Ovary (tissue), 9 donors: ENCODE measurements around the gene ERFL. TPM values are rescaled to one million over a fixed set of nuclear protein-coding genes. Genes with fewer than 3 reads are reported as not detected.

Experiments
- DNase-seq, 5 donors: peaks; one replicate each; pipeline ENCODE4 v3.0.0-alpha.2; 2019 to 2020
- H3K27ac ChIP-seq, 2 donors: fragments of 200-600 bp; one replicate each; pipeline versions ENCODE4 v1.5.1 to v1.8.0; 2019 to 2022
- H3K27me3 ChIP-seq: fragments of 200-600 bp; one replicate; pipeline ENCODE4 v1.8.0; 2022
- H3K36me3 ChIP-seq: fragments of 200-600 bp; sonication (generic); one replicate; pipeline ENCODE4 v1.5.1; 2019
- H3K4me1 ChIP-seq: one replicate; pipeline ENCODE4 v1.8.1; 2013; ENCODE audit warnings: mild to moderate bottlenecking, moderate library complexity; ENCODE audit not compliant: insufficient read depth
- H3K4me3 ChIP-seq: fragments of 200-600 bp; sonication (generic); one replicate; pipeline ENCODE4 v1.5.1; 2017
- H3K9me3 ChIP-seq, 2 donors: fragments of 200-600 bp in 1 of 2; sonication (generic) in 1 of 2; one replicate each; pipeline versions ENCODE4 v1.5.1 to v1.8.1; 2013 to 2019; ENCODE audit warnings: mild to moderate bottlenecking in 1 of 2, moderate library complexity in 1 of 2
- CTCF ChIP-seq, 3 donors: fragments of 450-650 bp in 2 of 3; fragments of 200-600 bp in 1 of 3; IDR thresholded peaks; one replicate each; pipeline versions ENCODE4 v1.5.1 to v1.8.0; 2016 to 2022; ENCODE audit warnings: antibody characterized with exemption in 3 of 3, mild to moderate bottlenecking in 1 of 3
- EP300 ChIP-seq: sonication (generic); formaldehyde crosslinking; IDR thresholded peaks from one replicate; pipeline ENCODE4 v1.6.1; 2017; ENCODE audit warnings: antibody characterized with exemption
- POLR2A ChIP-seq: fragments of 450-650 bp; IDR thresholded peaks from one replicate; pipeline ENCODE4 v1.6.1; 2017; ENCODE audit warnings: antibody characterized with exemption, mild to moderate bottlenecking, moderate library complexity
- WGBS, 3 donors: extraction: QIAGEN DNeasy Blood & Tissue Kit in 1 of 3; methylation state at CpG; one replicate each; pipeline versions ENCODE4 v1.1.5 to v1.1.7; 2013 to 2017; 5-methylcytosine and 5-hydroxymethylcytosine counted together
- intact Hi-C, 4 donors: fragments of 100-400 bp; cut with DNase I; formaldehyde crosslinking; loops; one replicate each; pipeline versions ENCODE4 v1.11.0 to v1.15.1; 2022 to 2023
- polyA plus RNA-seq, 2 donors: library from polyadenylated mRNA; stranded (reverse); fragments of 200-250 nt in 1 of 2; fragments of 350-450 nt in 1 of 2; fragmentation: Illumina TruSeq in 1 of 2; extraction: RNeasy Lipid Tissue Mini Kit (QIAGEN cat#74804) in 1 of 2; gene quantifications; one replicate each; pipeline ENCODE4 v1.2.3, GENCODE V29; 2013 to 2014
- total RNA-seq, 7 donors: library from RNA; depleted of rRNA in 2 of 7; stranded (reverse); fragments of >200 nt in 2 of 7; fragmentation: NEBNext Ultra II Directional in 3 of 7; extraction: Animal tissue kit (Norgen Biotek cat#: 25700) in 3 of 7; gene quantifications; one replicate each; pipeline versions ENCODE4 v1.1.0 to v1.2.4, GENCODE V29; 2016 to 2023
- donor health status: DM: no; HTN: no; CAD: no; lungs with moderate emphysema.
- donor health status: DM: no; HTN: no; CAD: no.
- donor health status: Bipolar disorder and iron deficiency.
- donor health status: DM: yes; HTN: yes; CAD: no.
- donor health status: DM: no; HTN: no; CAD: no.
- donor health status: DM: yes; HTN: yes; CAD: no.

ERFL gene
- total and polyA plus RNA-seq, 9 donors: 0.11 to 1.3 (median 0.44) TPM; not detected in 1

- Histone ChIP-seq H3K36me3 (no peaks in the 10 kb centered on the region), H3K9me3 (no peaks in the 10 kb centered on the region), H3K4me1 (no peaks in the 10 kb centered on the region), H3K4me3 (no peak overlapping the region), H3K27me3 (no peaks in the 10 kb centered on the region), H3K27ac (no peak overlapping the region)
- 79 to 82% (median 81%) methylated on average over 17 to 19 of the region's 19 CpGs for WGBS, 3 donors
- TF ChIP-seq EP300 (no peak), CTCF (IDR thresholded peaks at IDR 0.05) (no peak), POLR2A (no peak)
- intact Hi-C loops: no loop called here
- no peak for DNase-seq
Observed at GRCh38 chr19:41895745-41896580, 32.3 kb downstream of the ERFL start.

GRCh38 chr19:41894350-41894749, 33.9 kb downstream of the ERFL start:
- Histone ChIP-seq H3K9me3 (no peaks in the 10 kb centered on the region), H3K4me1 (no peaks in the 10 kb centered on the region), H3K27ac (no peak overlapping the region), H3K27me3 (no peaks in the 10 kb centered on the region), H3K36me3 (no peaks in the 10 kb centered on the region), H3K4me3 (no peak overlapping the region)
- intact Hi-C loops: no loop called here
- WGBS, 3 donors: 75 to 76% (median 75%) methylated on average over 14 of the region's 14 CpGs
- no peak for DNase-seq
- TF ChIP-seq CTCF (IDR thresholded peaks at IDR 0.05): no peak

GRCh38 chr19:41893899-41894298, 34.4 kb downstream of the ERFL start:
- no peaks in the 10 kb centered on the region for H3K4me1 ChIP-seq
- no peaks in the 10 kb centered on the region for H3K9me3 ChIP-seq
- no peak overlapping the region for H3K27ac ChIP-seq
- DNase-seq: no peak
- H3K27me3 ChIP-seq: no peaks in the 10 kb centered on the region
- TF ChIP-seq POLR2A (no peak), EP300 (no peak), CTCF (IDR thresholded peaks at IDR 0.05) (no peak)
- 77 to 84% (median 83%) methylated on average over 6 of the region's 6 CpGs for WGBS, 3 donors
- H3K4me3 ChIP-seq: no peak overlapping the region
- no peaks in the 10 kb centered on the region for H3K36me3 ChIP-seq
- intact Hi-C loops: no loop called here

GRCh38 chr19:41892173-41892902, 35.9 kb downstream of the ERFL start:
- TF ChIP-seq CTCF (IDR thresholded peaks at IDR 0.05) (no peak), EP300 (no peak), POLR2A (no peak)
- H3K36me3 ChIP-seq: no peaks in the 10 kb centered on the region
- no peak overlapping the region for H3K4me3 ChIP-seq
- H3K4me1 ChIP-seq: no peaks in the 10 kb centered on the region
- intact Hi-C loops: no loop called here
- no peak for DNase-seq
- no peaks in the 10 kb centered on the region for H3K9me3 ChIP-seq
- no peaks in the 10 kb centered on the region for H3K27me3 ChIP-seq
- no peak overlapping the region for H3K27ac ChIP-seq
- 79 to 83% (median 79%) methylated on average over 34 of the region's 34 CpGs for WGBS, 3 donors
